ENCODE measurements around the gene ZKSCAN2. TPM values are rescaled to one million over a fixed set of nuclear protein-coding genes. Genes with fewer than 3 reads are reported as not detected.

The ZKSCAN2 gene
- total RNA-seq, 2 experiments from 2014 or later = 7.6 to 11.7 TPM

GRCh38 chr16:25235991-25236390 is 21.7 kb downstream of the ZKSCAN2 start:
- Histone ChIP-seq H3K4me3 (ENCODE audit: low read depth, low read length, poor library complexity, severe bottlenecking) (no peak overlapping the region), H3K27ac (ENCODE audit: low read depth, low read length, poor library complexity, severe bottlenecking) (no peak overlapping the region), H3K9me3 (ENCODE audit: low read length) (no peaks in the 10 kb centered on the region), H4K20me1 (ENCODE audit: insufficient read depth, low read length) (no peaks in the 10 kb centered on the region), H3K9me2 (ENCODE audit: insufficient read depth, low read length) (no peaks in the 10 kb centered on the region), H2AFZ (ENCODE audit: low read length) (no peak overlapping the region), H3K79me2 (ENCODE audit: insufficient read depth, low read depth, low read length) (no peaks in the 10 kb centered on the region), H3K4me2 (ENCODE audit: low read length) (no peak overlapping the region), H3K36me3 (ENCODE audit: insufficient read depth, low read length) (peaks cover 3% of the 10 kb centered on the region; the same call in 1 of the 2 replicates), H3K4me1 (ENCODE audit: insufficient read depth, low read length, poor library complexity, severe bottlenecking) (no peaks in the 10 kb centered on the region)
- CTCF ChIA-PET (ENCODE audit: unreplicated experiment) = no interaction called here
- TF ChIP-seq CTCF (conservative IDR thresholded peaks at IDR 0.05; ENCODE audit: low read length) = no peak
- TF ChIP-seq EZH2phosphoT487 (IDR thresholded peaks at IDR 0.05; ENCODE audit: borderline replicate concordance, low read depth, low read length) = no peak
- POLR2A ChIA-PET = no interaction called here
- no peak for DNase-seq (ENCODE audit: low spot score)
- BruUV-seq (replicated peaks) = no TSS peak
- intact Hi-C loops (cut with micrococcal nuclease; ENCODE audit: unreplicated experiment) = no loop called here

- intact Hi-C loops (cut with micrococcal nuclease; ENCODE audit: unreplicated experiment) = loop anchor here (5.0 kb wide), 1 partner anchor 101 kb away; no protein-coding TSS in a partner anchor
- Histone ChIP-seq H3K36me3 (ENCODE audit: insufficient read depth, low read length) (no peaks in the 10 kb centered on the region), H4K20me1 (ENCODE audit: insufficient read depth, low read length) (no peaks in the 10 kb centered on the region), H3K9me2 (ENCODE audit: insufficient read depth, low read length) (no peaks in the 10 kb centered on the region), H3K9me3 (ENCODE audit: low read length) (no peaks in the 10 kb centered on the region), H2AFZ (ENCODE audit: low read length) (no peak overlapping the region), H3K4me3 (ENCODE audit: low read depth, low read length, poor library complexity, severe bottlenecking) (no peak overlapping the region), H3K4me2 (ENCODE audit: low read length) (no peak overlapping the region), H3K4me1 (ENCODE audit: insufficient read depth, low read length, poor library complexity, severe bottlenecking) (no peaks in the 10 kb centered on the region), H3K79me2 (ENCODE audit: insufficient read depth, low read depth, low read length) (no peaks in the 10 kb centered on the region), H3K27ac (ENCODE audit: low read depth, low read length, poor library complexity, severe bottlenecking) (no peak overlapping the region)
- TF ChIP-seq EZH2phosphoT487 (IDR thresholded peaks at IDR 0.05; ENCODE audit: borderline replicate concordance, low read depth, low read length) = no peak
- no peak for TF ChIP-seq CTCF (conservative IDR thresholded peaks at IDR 0.05; ENCODE audit: low read length)
- ChIA-PET POLR2A (interaction anchor here (0.6 kb wide), 1 partner anchor 210 kb away, joined by 3 read pairs; no protein-coding TSS in a partner anchor), CTCF (ENCODE audit: unreplicated experiment) (no interaction called here)
- DNase-seq (ENCODE audit: low spot score) = no peak
- no TSS peak for BruUV-seq (replicated peaks)
Measured at GRCh38 chr16:25228372-25228771, 29.3 kb downstream of the ZKSCAN2 start.

GRCh38 chr16:25224731-25225319 is 32.8 kb downstream of the ZKSCAN2 start:
- TF ChIP-seq CTCF (conservative IDR thresholded peaks at IDR 0.05; ENCODE audit: low read length) (no peak), EZH2phosphoT487 (IDR thresholded peaks at IDR 0.05; ENCODE audit: borderline replicate concordance, low read depth, low read length) (no peak)
- H3K4me3 ChIP-seq (ENCODE audit: low read depth, low read length, poor library complexity, severe bottlenecking) = no peak overlapping the region
- no peaks in the 10 kb centered on the region for H3K36me3 ChIP-seq (ENCODE audit: insufficient read depth, low read length)
- H3K4me2 ChIP-seq (ENCODE audit: low read length) = no peak overlapping the region
- no TSS peak for BruUV-seq (replicated peaks)
- H4K20me1 ChIP-seq (ENCODE audit: insufficient read depth, low read length) = no peaks in the 10 kb centered on the region
- no peak overlapping the region for H3K27ac ChIP-seq (ENCODE audit: low read depth, low read length, poor library complexity, severe bottlenecking)
- DNase-seq (ENCODE audit: low spot score) = no peak
- ChIA-PET POLR2A (no interaction called here), CTCF (ENCODE audit: unreplicated experiment) (interaction anchor here (0.6 kb wide), 1 partner anchor 854 kb away, joined by 3 read pairs; no protein-coding TSS in a partner anchor)
- no peaks in the 10 kb centered on the region for H3K79me2 ChIP-seq (ENCODE audit: insufficient read depth, low read depth, low read length)
- H3K4me1 ChIP-seq (ENCODE audit: insufficient read depth, low read length, poor library complexity, severe bottlenecking) = no peaks in the 10 kb centered on the region
- H3K9me3 ChIP-seq (ENCODE audit: low read length) = no peaks in the 10 kb centered on the region
- no peak overlapping the region for H2AFZ ChIP-seq (ENCODE audit: low read length)
- no peaks in the 10 kb centered on the region for H3K9me2 ChIP-seq (ENCODE audit: insufficient read depth, low read length)
- intact Hi-C loops (cut with micrococcal nuclease; ENCODE audit: unreplicated experiment) = loop anchor here (1.0 to 5.0 kb wide), 3 partner anchors 98 to 390 kb away; no protein-coding TSS in a partner anchor

Measured in OCI-LY7 (cell line).